CD1c-positive myeloid dendritic cell (primary cell): ENCODE results near the gene ARL4C.
"Not testable (repeated sequence)": the region's sequence is repeated elsewhere in the genome, so short reads cannot be mapped to it uniquely, and the experiment has no call there.

Source experiments
- DNase-seq: peaks from one replicate; pipeline ENCODE4 v3.0.0-alpha.2; 2016; ENCODE audit errors: extremely low spot score

ARL4C gene

GRCh38 chr2:234476766-234477165 lies 20.1 kb downstream of the ARL4C start:
- DNase-seq, result no peak

DNA sequence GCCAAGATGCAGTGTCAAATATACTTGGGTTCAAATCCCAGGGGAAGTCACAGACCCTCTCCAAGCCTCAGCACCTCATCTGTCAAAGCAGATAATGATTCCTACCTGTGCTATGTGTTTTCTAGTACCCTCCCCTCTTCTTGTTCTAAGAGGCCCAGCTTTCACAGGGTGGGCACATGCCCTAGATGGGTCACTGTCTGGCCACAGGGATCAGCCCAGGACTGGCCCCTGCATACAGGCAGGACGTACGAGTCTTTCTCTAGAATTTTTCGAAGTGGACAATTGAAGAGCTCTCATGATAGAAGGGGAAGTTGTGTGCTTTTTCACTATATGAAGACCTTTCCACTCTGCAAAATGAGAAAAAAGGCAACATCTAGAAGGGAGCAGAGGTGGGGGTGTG lies 22.2 kb downstream of the ARL4C start:
- no peak for DNase-seq

DNA sequence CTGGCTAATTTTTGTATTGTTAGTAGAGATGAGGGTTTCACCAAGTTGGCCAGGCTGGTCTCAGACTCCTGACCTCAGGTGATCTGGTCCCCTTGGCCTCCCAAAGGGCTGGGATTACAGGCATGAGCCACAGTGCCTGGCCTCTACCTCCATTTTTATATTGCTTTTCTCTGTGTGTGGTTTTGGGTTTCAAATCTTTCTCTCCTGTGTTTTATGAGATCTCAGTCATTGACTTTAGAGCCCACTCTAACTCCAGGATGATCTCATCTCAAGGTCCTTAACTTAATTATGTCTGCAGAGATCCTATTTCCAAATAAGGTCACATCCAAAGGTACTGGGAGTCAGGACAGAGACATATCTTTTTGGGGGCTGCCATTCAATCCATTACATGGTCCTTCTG lies 24.7 kb downstream of the ARL4C start:
- DNase-seq, result no peak

- DNase-seq, result no peak
These were observed 26.9 kb downstream of the ARL4C start for GRCh38 chr2:234469972-234470371.

GRCh38 chr2:234469251-234469845 lies 27.5 kb downstream of the ARL4C start:
- DNase-seq, result no peak

GRCh38 chr2:234468503-234468902 lies 28.4 kb downstream of the ARL4C start:
- DNase-seq, result no peak

DNA sequence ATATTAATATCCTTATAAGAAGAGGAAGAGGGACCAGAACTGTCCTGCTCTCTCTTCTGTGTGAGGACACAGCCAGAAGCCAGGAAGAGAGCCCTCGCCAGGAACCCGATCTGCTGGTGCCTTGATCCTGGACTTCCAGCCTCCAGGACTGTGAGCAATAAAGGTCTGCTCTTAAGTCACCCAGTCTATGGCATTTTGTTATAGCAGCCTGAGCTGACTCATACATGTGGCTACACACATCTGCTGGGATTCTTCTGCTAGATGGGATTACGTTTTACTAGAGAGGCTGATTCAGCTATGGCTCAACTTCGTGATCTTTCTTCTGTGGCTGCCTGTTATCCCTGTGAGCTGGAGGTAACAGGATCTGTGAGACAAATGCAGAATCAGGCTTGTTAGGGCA lies 29.6 kb downstream of the ARL4C start:
- no peak for DNase-seq

- DNase-seq, result no peak
These were observed 32.6 kb downstream of the ARL4C start for GRCh38 chr2:234464291-234464645.

GRCh38 chr2:234463626-234464290 lies 33.1 kb downstream of the ARL4C start:
- DNase-seq, result peak; percentile 20

- DNase-seq, result no peak
These were observed 34.5 kb downstream of the ARL4C start for GRCh38 chr2:234462218-234462992.

DNA sequence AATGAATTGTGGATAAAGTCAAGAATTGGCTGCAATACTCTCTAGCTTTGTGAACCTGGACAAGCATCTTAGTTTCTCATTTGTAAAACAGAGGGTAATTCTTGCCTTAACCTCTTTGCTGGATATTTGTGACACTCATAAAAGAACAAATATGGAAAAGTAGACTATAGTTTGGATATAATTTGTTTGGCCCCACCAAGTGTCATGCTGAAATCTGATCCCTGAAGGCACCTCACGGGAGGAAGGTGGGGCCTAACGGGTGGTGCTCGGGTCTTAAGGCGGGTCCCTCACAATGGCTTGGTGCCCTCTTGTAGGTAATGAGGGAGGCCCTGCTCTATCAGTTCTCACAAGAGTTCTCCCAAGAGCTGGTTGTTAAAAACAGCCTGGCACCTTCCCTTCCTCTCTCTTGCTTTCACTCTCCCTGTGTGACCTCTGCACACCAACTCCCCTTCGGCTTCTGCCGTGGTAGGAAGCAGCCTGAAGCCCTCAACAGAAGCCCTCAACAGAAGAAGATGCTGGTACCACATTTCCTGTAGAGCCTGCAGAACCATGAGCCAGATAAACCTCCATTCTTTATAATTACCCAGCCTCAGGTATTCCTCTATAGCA lies 37.4 kb downstream of the ARL4C start:
- no peak for DNase-seq

DNA sequence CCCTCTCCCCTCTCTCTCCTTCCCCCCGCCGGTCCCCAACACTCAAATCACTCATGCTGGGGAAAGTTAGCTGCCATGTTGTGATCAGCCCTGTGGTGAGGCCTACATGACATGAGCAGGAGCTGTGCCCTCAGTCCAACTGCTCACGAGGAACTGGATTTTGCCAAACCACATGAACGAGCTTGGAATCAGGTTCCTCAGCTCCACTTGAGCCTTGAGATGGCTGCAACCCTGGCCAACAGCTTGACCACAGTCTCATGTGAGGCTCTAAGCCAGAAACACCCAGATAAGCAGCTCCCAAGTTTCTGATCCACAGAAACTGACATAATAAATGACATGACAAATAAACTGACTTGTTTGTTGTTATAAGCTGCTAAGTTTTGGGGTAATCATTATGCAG lies 38.4 kb downstream of the ARL4C start:
- no peak for DNase-seq

DNA sequence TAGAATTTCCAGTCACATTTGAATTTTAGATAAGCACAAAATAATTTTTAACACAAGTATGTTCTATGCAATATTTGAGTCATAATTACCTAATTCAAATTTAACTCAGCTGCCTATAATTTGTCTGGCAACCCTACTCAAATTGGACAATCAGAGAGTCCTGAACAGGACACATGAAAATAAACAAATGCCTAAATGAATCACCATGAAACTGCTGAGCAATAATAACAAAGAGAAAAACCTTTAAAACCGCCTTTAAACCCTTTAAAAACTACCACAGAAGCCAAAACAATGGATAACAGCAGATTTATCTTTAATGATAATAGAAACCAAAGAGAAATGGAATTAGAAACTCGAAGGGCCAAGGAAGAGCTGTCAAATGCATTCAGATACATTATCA lies 39.5 kb downstream of the ARL4C start:
- DNase-seq, result no peak

- DNase-seq, result not testable (repeated sequence)
These were observed 41.6 kb downstream of the ARL4C start for GRCh38 chr2:234455246-234455645.

- no peak for DNase-seq
These were observed 42.4 kb downstream of the ARL4C start for GRCh38 chr2:234454433-234454832.

DNA sequence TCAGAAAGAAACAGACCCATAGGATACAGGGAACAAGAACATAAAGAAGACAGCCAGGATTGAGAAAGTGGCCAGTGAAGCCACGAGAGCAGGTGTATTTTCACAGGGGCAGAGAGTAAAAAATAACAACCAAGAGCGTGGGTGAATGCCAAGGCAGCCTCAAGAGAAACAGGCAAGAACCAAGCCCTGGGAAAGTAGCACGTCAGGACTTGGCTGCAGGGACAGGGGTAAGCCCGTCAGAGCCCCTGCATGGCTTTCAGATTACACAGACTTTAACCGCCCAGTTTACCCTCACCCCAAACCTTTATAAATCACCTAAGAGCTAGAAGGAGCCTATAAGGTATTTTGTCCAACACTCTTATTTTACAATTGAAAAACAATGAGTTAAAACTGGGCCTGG lies 43.7 kb downstream of the ARL4C start:
- no peak for DNase-seq

GRCh38 chr2:234451852-234452625 lies 44.8 kb downstream of the ARL4C start:
- no peak for DNase-seq

- DNase-seq, result no peak
These were observed 45.6 kb downstream of the ARL4C start for GRCh38 chr2:234451242-234451641.

DNA sequence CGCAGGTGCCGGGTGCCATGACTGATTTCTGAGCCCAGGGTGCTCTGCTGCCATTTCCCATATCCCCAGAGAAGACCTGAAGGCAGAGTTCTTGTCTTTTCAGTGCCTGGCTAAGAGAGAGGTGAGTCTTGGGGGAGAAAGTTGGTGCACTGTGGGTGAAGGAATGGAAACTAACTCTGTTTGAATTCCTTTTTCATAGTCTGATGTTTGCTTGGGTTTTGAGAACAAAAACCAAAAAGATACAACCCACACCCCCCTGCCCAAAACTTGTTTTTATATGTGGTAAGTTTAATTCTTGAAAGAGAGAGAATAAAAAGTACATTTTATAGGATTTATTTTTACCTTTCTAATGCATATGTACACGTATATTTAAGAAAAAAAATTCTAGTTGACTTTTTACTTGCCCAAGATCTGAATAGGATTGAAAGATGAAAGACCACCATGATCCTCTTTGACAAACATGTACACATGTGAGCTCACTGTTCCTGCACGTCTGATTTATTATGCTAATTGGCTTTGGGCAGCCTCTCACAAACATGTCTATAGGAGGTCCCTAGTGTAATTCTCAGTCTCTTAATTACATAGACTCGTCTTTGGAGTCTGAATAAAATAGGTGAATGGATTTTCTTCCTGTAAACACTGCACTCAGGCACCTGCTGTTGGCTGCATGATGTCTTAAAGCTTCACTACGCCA lies 46.3 kb downstream of the ARL4C start:
- no peak for DNase-seq

GRCh38 chr2:234448506-234449184 lies 48.2 kb downstream of the ARL4C start:
- no peak for DNase-seq

- no peak for DNase-seq
These were observed 48.9 kb downstream of the ARL4C start for GRCh38 chr2:234447963-234448362.
